NB4 (cell line): ENCODE data around the gene ADPRM.

ENCODE experiments used
- CTCF ChIP-seq: IDR thresholded peaks from one replicate; pipeline ENCODE4 v1.5.1; 2012; ENCODE audit warnings: low read depth, low read length
- MAX ChIP-seq: IDR thresholded peaks from 2 replicates; pipeline ENCODE4 v1.6.1; 2011; ENCODE audit warnings: low read depth, low read length
- MYC ChIP-seq: IDR thresholded peaks from 2 replicates; pipeline ENCODE4 v1.6.1; 2011; ENCODE audit warnings: low read depth, low read length
- POLR2A ChIP-seq: IDR thresholded peaks from 2 replicates; pipeline ENCODE4 v1.6.1; 2011; ENCODE audit warnings: mild to moderate bottlenecking; ENCODE audit not compliant: insufficient read length; ENCODE audit errors: extremely low read depth

- TF ChIP-seq CTCF = no peak
- no peak for TF ChIP-seq POLR2A
- TF ChIP-seq MAX = no peak
- no peak for TF ChIP-seq MYC
Observed at GRCh38 chr17:10673312-10673711, 24.1 kb upstream of the ADPRM start.
